GM21367 (cell line): ENCODE results near the gene SH3RF1.
"Not testable (repeated sequence)": the region's sequence is repeated elsewhere in the genome, so short reads cannot be mapped to it uniquely, and the experiment has no call there.

ENCODE experiments used
- ATAC-seq: cut with Tn5 transposase; IDR thresholded peaks from one replicate; pipeline ENCODE4 v1.9.1; 2021; ENCODE audit not compliant: unreplicated experiment

The SH3RF1 gene

GRCh38 chr4:169270810-169271691, at the start of gene SH3RF1:
SH3RF1 (minus strand) TSS chr4:169270956; CDS start chr4:169269212, 1,744 bp downstream.
- ATAC-seq: peak; percentile 51

- no peak for ATAC-seq
Measured at GRCh38 chr4:169315530-169316343, 45.0 kb upstream of the SH3RF1 start.

- ATAC-seq: no peak
Measured at GRCh38 chr4:169314906-169315305, 44.1 kb upstream of the SH3RF1 start.

- ATAC-seq: no peak
Measured at GRCh38 chr4:169313732-169314131, 43.0 kb upstream of the SH3RF1 start.

- ATAC-seq: no peak
Measured at GRCh38 chr4:169312690-169313422, 42.1 kb upstream of the SH3RF1 start.

- ATAC-seq: no peak
Measured at GRCh38 chr4:169311643-169312365, 41.0 kb upstream of the SH3RF1 start.

GRCh38 chr4:169309326-169309967, 38.7 kb upstream of the SH3RF1 start:
- ATAC-seq: no peak

- ATAC-seq: no peak
Measured at GRCh38 chr4:169307576-169307975, 36.8 kb upstream of the SH3RF1 start.

GRCh38 chr4:169305651-169306050, 34.9 kb upstream of the SH3RF1 start:
- no peak for ATAC-seq

GRCh38 chr4:169305173-169305572, 34.4 kb upstream of the SH3RF1 start:
- ATAC-seq: no peak

GRCh38 chr4:169295822-169296221, 25.1 kb upstream of the SH3RF1 start:
- ATAC-seq: peak; percentile 22

- ATAC-seq: peak; percentile 88
Measured at GRCh38 chr4:169293343-169294176, 22.8 kb upstream of the SH3RF1 start.

GRCh38 chr4:169287983-169288382, 17.2 kb upstream of the SH3RF1 start:
- ATAC-seq: not testable (repeated sequence)

GRCh38 chr4:169286562-169287301, 16.0 kb upstream of the SH3RF1 start:
- ATAC-seq: no peak

GRCh38 chr4:169283114-169283509, 12.4 kb upstream of the SH3RF1 start:
- no peak for ATAC-seq

- ATAC-seq: no peak
Measured at GRCh38 chr4:169282429-169283113, 11.8 kb upstream of the SH3RF1 start.

- ATAC-seq: no peak
Measured at GRCh38 chr4:169279108-169279507, 8.4 kb upstream of the SH3RF1 start.

- ATAC-seq: no peak
Measured at GRCh38 chr4:169278624-169279023, 7.9 kb upstream of the SH3RF1 start.
